ENCODE measurements around the gene GPR15LG.

The GPR15LG gene

GRCh38 chr10:84202349-84202748, 28.7 kb downstream of the GPR15LG start:
- TF ChIP-seq CTCF (IDR thresholded peaks at IDR 0.05; ENCODE audit: low read depth, low read length): no peak
- H3K4me3 ChIP-seq (replicated peaks in 1 of 2; ENCODE audit: low read depth in 2 of 2, low read length in 2 of 2): no peak overlapping the region
- DNase-seq (ENCODE audit: low read depth in 2 of 2): no peak

GRCh38 chr10:84204122-84204521, 30.5 kb downstream of the GPR15LG start:
- no peak overlapping the region for H3K4me3 ChIP-seq (replicated peaks in 1 of 2; ENCODE audit: low read depth in 2 of 2, low read length in 2 of 2)
- DNase-seq (ENCODE audit: low read depth in 2 of 2): no peak
- peak; percentile 25 for TF ChIP-seq CTCF (IDR thresholded peaks at IDR 0.05; ENCODE audit: low read depth, low read length)

- no peak for TF ChIP-seq CTCF (IDR thresholded peaks at IDR 0.05; ENCODE audit: low read depth, low read length)
- H3K4me3 ChIP-seq (replicated peaks in 1 of 2; ENCODE audit: low read depth in 2 of 2, low read length in 2 of 2): no peak overlapping the region
- no peak for DNase-seq (ENCODE audit: low read depth in 2 of 2)
Observed at GRCh38 chr10:84204610-84205009, 31.0 kb downstream of the GPR15LG start.

GRCh38 chr10:84205049-84205852, 31.6 kb downstream of the GPR15LG start:
- DNase-seq (ENCODE audit: low read depth in 2 of 2): peak; percentile 47 to 54

GRCh38 chr10:84205853-84206525, 32.4 kb downstream of the GPR15LG start:
- DNase-seq (ENCODE audit: low read depth in 2 of 2): no peak
- no peak for TF ChIP-seq CTCF (IDR thresholded peaks at IDR 0.05; ENCODE audit: low read depth, low read length)
- H3K4me3 ChIP-seq (replicated peaks in 1 of 2; ENCODE audit: low read depth in 2 of 2, low read length in 2 of 2): no peak overlapping the region

More at GRCh38 chr10:84205049-84205852, 31.6 kb downstream of the GPR15LG start:
- peak; percentile 89 for TF ChIP-seq CTCF (IDR thresholded peaks at IDR 0.05; ENCODE audit: low read depth, low read length)
- no peak overlapping the region for H3K4me3 ChIP-seq (replicated peaks in 1 of 2; ENCODE audit: low read depth in 2 of 2, low read length in 2 of 2)

GRCh38 chr10:84208023-84208422, 34.4 kb downstream of the GPR15LG start:
- no peak for DNase-seq (ENCODE audit: low read depth in 2 of 2)
- H3K4me3 ChIP-seq (replicated peaks in 1 of 2; ENCODE audit: low read depth in 2 of 2, low read length in 2 of 2): no peak overlapping the region
- TF ChIP-seq CTCF (IDR thresholded peaks at IDR 0.05; ENCODE audit: low read depth, low read length): no peak

Data from cardiac fibroblast (primary cell).